CD4-positive, alpha-beta T cell treated with Interleukin-2 at 100 ng/mL for 4 hours (primary cell): ENCODE data around the gene FADS1.
A peak's percentile ranks its signal among the peaks of the same experiment; 100 is the strongest.

ENCODE experiments used
- DNase-seq: peaks from one replicate; pipeline ENCODE4 v3.0.0-alpha.2; 2020; ENCODE audit warnings: low spot score

The FADS1 gene

DNA sequence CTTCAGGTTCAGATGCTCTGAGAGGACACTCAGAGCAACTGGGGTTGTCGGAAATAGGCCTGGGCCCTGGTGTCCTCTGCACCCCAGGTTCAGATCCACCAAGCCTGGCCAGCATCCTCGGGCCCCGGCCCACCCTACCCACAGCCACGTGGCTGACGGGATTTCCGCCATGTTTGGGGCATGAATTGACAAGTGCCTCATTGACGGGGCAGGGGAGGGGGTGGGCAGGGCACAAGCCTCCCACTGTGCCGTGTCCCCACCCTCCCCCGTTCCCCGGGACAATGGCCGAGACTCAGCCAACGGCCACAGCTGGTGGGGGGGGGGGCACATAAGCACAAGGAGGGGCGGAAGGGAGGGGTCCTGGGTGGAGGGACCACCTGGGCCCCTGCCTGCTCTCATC lies 55.9 kb downstream of the FADS1 start:
- DNase-seq = no peak

DNA sequence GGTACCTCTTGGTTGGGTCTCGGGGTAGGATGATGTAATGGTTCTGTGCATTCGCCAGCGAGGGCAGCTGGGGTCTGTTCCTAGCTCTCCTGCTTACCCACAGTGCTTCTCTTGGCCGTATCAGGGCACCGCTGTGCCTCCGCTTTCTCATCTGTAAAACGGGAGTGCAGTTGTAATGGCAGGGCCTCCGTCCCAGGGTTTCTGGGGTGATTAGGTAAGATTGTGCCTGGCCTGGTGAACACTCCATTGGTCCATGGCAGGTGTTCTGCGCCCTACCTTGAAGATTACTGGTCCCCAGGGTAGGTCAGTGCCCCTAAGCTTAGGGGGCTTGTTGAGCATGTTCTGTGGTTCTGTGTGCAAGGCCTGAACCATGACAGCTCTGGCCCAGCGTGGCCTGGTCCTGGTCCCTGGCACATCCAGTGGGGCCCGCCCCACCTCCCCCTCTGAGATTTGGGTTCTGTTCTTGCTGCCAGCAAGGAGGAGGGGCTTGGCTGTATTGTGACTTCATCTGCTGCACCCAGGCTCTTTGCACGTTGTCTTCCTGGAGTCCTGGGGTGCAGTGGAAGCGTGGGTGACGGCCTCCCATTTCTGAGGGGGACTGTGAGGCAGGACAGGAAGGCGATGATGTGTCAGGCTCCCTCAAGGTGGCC lies 59.5 kb downstream of the FADS1 start:
- no peak for DNase-seq

DNA sequence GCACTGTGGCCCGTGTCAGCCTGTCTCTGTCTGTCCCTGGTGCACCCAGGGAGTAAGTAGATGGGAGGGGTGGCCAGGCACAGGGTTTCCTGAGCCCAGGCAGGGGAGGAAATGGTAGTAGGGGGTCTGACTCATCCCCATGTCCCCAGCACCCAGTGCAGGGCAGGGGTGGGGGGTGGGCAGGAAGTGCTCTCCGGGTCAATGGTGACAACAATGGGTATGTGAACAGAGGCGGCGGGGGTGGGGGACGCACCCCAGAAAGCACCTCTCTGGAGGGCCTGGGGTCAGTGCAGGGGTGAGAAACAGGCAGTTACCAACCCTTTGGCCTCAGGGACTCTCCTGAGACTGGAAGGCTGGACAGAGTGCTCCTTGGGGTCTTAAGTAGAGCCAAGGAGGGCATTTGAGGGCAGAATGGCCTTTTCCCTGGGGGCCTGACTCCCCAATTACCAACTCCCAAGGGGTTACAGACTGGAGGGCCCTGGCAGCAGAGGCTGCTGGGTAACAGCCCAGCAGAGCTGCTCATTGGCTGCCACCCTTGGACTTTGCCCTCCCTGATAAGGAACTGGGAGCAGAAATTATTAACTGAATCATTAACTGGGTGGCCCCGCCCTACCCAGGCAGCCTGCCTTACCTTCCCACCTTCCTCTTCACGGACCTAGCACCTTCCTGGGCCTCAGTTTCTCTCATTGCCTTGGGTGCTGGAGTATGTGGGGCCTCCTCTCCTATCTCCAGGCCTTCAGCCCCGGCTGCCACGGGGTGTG lies 60.2 kb downstream of the FADS1 start:
- DNase-seq = peak; percentile 40

DNA sequence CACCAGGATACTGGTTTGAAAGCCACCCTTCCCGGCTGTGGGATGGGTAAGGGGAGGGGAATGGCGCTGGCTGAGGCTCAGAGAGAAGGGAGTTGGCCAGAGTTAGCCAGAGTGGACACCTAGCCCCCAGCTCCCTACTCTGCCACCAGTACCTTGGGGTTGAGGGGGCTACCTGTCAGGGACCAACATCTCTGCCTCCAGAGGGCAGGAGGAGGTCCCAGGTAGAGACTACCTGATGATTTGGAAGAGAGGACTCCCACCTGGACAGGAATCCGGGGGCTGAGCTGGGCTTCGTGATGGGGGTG lies 60.7 kb downstream of the FADS1 start:
- DNase-seq = no peak

DNA sequence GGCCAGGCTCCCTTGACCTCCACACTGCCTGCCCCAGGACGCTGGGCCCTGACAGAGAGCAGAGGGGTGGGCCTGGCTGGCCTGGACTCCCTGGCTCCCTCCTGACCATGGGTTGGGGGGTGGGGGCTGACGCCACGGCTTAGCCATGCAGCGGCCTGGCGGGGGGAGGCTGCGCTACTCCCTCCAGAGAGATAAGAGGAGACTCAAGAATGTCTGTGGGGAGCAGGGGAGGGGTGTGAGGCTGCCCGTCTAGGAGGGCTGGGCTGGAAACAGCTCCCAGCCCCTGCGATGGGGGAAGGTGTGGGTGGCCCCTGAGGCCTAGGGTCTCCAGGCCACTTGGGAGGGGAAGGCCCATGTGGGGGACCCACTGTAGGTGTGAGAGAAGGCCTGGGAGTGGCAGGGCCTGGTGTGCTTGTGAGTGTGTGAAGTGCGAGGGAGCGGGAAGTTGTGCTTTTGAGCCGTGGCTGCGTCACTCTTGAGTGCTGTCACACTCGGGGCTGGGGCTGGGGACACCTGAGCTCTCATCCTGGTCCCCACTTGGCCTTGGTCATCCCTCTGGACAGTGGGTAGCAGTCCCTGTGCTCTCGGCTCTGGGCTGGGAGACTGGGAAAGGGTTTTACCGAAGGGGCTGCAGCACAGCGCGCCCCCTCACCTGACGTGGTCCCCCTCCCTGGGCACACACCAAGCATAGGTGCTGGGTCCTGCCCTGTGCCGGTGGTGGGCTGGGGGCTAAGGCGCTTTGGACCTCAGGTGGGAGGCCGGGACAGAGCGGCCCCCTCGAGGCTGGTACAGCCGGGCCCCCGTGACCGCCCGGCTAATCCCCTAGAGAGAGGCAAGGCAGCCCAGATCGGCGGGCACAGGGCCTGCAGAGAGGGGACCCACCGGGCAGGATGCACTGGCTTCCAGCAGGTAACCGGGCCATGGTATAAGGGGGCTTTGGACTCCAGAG lies 62.0 kb downstream of the FADS1 start:
- no peak for DNase-seq

DNA sequence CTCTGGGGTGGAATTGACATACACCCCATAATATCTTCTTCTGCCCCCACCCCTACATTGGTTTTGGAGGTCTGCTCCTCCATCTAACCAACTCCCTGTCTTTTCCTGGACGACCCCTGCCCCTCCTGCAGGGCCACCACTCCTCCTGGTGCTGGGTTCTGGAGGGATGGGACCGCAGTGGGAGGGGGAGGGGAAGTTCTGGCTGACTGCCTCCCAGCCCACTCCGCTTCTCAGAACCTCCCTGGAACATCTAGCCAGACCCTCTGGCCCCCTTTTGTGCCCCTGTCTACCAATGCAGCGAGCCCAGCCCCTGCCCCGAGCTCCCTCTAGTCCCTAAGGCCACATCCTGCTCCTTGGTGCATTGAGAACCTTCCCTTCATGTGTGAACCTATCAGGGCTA lies 63.1 kb downstream of the FADS1 start:
- DNase-seq = no peak

DNA sequence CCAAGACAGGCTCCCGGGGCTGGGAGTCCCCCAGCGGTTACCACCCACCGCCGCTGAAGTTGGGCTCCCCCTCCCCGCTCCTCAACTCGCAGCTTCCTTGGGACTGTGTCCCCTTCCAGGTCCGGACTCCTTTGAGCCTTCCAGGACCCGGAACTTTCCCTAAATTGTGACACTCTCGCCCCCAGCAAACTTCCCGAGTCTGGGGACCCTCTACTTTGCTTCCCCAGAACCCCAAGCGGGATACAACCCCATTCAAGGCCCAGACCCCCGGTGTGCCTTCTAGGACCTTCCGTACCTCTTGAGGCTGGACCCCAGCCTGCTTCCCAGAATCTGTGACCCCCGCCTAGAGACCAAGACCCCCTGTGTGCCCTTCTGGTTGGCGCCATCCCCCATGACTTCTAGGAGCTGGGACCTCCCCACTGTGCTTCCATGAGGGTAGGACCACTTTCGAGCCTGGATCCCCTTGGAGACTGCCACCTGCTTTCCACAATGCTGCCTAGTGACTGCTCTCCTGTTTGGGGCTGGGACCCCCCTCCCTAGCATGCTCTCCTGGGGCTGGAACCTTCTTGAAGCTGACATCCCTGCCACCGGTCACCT lies 63.8 kb downstream of the FADS1 start:
- no peak for DNase-seq

DNA sequence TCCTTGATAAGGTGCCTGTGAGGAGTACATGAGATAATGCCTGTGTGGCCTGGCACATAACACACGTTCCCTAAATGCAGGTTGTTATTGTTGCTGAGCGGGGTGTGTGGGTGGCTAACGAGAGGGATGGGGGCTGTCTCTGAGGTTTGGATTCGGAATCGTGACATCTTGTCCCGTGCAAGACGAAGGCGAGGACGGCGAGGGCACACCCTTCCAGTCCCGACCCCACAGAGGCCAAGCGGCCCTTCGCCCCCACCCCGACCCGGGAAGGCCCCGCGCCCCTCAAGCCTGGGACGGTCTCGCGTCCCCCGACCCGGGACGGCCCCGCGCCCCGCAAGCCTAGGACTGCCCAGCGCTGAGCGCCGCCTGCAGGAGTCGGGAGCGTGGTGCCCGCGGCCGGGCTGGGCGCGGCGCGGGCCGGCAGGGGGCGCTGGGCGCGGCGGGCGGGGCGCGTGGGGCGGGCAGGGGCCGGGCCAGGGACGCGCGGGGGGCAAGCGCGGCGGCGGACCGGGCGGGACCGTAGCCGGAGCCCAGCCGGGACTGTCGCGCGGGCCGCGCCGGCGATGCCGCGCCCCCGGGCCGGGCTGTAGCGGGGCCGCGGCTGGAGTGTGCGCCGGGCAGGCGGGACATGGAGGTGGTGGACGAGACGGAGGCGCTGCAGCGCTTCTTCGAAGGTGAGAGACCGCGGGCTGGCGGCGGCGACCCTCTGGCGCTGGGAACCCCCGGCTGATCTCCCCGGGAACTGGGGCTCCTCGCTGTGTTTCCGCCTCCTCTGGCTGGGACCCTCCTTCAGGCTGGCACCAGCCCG lies 64.5 kb downstream of the FADS1 start, which contains the start of gene MYRF:
TSS of gene MYRF (plus strand) at position 520 of the 808 bp plus-strand sequence. CDS start at position 629, 109 bp downstream.
- peak; percentile 55 for DNase-seq

DNA sequence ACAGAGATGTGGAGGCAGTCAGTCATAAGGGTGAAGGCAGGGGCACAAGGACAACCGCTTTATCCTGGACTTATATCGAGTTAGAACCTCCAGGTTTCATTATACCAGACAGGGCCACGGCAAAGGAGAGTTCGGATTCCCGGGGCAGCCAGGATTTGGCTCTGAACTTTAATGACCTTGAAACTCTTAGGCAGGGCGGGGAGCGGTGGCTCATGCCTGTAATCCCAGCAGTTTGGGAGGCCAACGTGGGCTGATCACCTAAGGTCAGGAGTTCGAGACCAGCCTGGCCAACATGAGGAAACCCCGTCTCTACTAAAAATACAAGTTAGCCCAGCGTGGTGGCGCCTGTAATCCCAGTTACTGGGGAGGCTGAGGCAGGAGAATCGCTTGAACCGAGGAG lies 65.4 kb downstream of the FADS1 start:
- no peak for DNase-seq

DNA sequence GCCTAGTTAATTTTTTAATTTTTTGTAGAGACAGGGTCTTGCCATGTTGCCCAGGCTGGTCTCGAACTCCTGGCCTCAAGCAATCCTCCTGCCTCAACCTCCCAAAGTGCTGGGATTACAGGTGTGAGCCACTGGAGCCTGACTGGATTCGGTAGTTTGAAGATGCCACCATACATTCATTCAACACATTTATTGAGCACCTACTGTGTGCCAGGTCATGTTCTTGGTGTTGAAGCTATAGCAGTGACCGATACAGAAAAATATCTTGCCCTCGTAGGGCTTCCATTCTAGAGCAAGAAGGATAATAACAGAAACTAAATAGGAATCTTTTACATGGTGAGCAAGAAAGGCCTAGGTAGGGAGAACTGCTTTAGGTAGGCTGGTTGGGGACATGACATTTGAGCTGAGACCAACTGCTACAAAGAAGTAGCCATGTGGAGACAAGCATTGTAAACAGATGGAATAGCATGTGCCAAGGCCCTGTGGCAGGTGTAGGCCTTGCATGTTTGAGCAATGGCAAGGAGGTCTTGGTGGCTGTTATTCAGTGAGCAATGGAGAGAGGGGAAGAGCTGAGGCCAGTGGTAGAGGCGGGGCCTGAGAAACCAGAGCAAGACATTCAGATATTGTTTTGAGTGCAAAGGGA lies 66.1 kb downstream of the FADS1 start:
- no peak for DNase-seq
